HUES48 (cell line): Measurements from ENCODE around the gene EIF2S1.

Experiments
- H3K27ac ChIP-seq: one replicate; pipeline ENCODE4 v1.7.0; 2013; ENCODE audit warnings: low read depth, low read length, inconsistent platforms
- H3K27me3 ChIP-seq: 2 replicates; pipeline ENCODE4 v1.6.1; 2013; ENCODE audit warnings: mild to moderate bottlenecking, low read length; ENCODE audit not compliant: control insufficient read depth, insufficient read depth
- H3K36me3 ChIP-seq: 2 replicates; pipeline ENCODE4 v1.6.1; 2013; ENCODE audit warnings: low read length; ENCODE audit not compliant: control insufficient read depth, insufficient read depth
- H3K4me1 ChIP-seq: 2 replicates; pipeline ENCODE4 v1.6.1; 2013; ENCODE audit warnings: mild to moderate bottlenecking, low read length; ENCODE audit not compliant: control insufficient read depth, insufficient read depth
- H3K4me3 ChIP-seq: 2 replicates; pipeline ENCODE4 v1.5.1; 2013; ENCODE audit warnings: mild to moderate bottlenecking, low read depth, low read length
- H3K9ac ChIP-seq: 2 replicates; pipeline ENCODE4 v1.6.1; 2013; ENCODE audit warnings: mild to moderate bottlenecking, low read depth, low read length, moderate library complexity
- H3K9me3 ChIP-seq: 2 replicates; pipeline ENCODE4 v1.6.1; 2013; ENCODE audit warnings: low read length; ENCODE audit not compliant: control insufficient read depth, insufficient read depth

The EIF2S1 gene

DNA sequence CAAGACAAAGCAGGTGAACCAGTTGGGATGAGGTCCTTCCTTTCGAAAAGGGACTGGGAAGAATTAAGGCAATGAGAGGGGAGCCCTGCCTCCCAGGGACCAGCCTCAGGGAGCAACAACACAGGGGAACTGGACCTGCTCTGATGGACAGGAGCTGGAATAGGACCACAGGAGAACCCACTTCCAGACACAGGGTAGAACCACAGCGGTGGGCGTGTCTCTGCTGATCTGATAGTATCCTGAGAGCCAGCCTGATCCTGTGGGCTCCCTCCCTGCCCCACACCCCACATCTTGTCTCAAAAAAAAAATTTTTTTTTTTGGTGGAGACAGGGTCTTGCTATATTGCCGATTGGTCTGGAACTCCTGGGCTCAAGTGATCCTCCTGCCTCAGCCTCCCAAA, 65.5 kb downstream of the EIF2S1 start:
- peaks cover 5% of the 10 kb centered on the region; the same call in 1 of the 2 replicates for H3K4me1 ChIP-seq
- H3K27me3 ChIP-seq: no peaks in the 10 kb centered on the region
- H3K9ac ChIP-seq: no peak overlapping the region
- no peaks in the 10 kb centered on the region for H3K9me3 ChIP-seq
- no peak overlapping the region for H3K27ac ChIP-seq
- H3K4me3 ChIP-seq: no peak overlapping the region
- H3K36me3 ChIP-seq: no peaks in the 10 kb centered on the region

DNA sequence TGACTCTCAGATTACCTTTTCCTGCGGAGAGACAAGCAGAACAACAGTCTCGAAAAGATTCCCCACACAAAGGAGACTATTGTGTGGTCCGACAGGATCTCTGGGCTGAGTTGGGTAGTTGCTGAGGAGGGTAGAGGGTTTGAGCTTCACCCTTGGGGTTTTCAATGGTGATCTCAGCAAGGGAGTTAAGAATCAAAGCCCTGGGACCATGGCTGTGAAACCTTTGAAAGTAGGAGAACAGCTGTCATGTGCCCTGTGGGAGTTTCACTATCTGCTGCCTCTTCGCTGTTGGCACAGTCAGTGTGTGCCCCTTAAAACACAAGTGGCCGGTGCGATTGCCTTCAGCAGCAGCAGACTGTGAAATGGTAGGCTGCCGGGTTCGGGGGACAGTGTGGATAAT, 66.0 kb downstream of the EIF2S1 start:
- H3K4me3 ChIP-seq: no peak overlapping the region
- no peaks in the 10 kb centered on the region for H3K9me3 ChIP-seq
- no peak overlapping the region for H3K9ac ChIP-seq
- no peak overlapping the region for H3K27ac ChIP-seq
- H3K4me1 ChIP-seq: peaks cover 5% of the 10 kb centered on the region; the same call in 1 of the 2 replicates
- no peaks in the 10 kb centered on the region for H3K36me3 ChIP-seq
- H3K27me3 ChIP-seq: no peaks in the 10 kb centered on the region

DNA sequence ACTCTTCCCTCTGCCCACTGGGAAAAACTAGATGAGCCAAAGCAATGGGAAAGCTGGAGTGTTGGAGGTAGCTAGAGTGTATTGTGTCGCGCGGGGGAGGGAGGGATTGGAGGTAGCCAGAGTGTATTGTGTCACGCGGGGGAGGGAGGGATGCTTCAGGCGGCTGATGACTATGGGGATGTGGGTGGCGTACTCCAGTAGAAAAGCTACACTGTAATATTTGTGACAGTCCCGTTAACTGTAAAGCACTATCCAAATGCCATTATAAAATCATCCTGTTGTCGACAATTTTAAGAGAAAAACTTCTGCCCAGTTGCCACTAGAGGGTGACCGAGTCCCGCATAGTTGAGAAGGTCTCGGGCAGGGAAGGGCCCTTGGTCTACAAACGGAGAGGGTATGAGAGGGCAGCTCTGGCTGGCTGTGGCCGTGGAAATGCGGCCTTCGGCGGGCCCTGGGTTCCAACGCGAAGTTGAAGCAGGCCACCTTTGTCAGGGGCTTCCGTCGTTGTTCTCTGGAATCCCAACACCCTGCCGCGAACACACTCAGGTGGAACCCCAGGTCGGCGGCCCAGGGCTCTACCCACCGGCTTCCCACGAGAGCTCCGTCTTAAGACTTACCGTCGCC, 67.0 kb downstream of the EIF2S1 start:
- no peaks in the 10 kb centered on the region for H3K27me3 ChIP-seq
- H3K9me3 ChIP-seq: no peaks in the 10 kb centered on the region
- H3K36me3 ChIP-seq: no peaks in the 10 kb centered on the region
- no peak overlapping the region for H3K27ac ChIP-seq
- peaks cover 5% of the 10 kb centered on the region; the same call in 1 of the 2 replicates for H3K4me1 ChIP-seq
- no peak overlapping the region for H3K9ac ChIP-seq
- H3K4me3 ChIP-seq: no peak overlapping the region

DNA sequence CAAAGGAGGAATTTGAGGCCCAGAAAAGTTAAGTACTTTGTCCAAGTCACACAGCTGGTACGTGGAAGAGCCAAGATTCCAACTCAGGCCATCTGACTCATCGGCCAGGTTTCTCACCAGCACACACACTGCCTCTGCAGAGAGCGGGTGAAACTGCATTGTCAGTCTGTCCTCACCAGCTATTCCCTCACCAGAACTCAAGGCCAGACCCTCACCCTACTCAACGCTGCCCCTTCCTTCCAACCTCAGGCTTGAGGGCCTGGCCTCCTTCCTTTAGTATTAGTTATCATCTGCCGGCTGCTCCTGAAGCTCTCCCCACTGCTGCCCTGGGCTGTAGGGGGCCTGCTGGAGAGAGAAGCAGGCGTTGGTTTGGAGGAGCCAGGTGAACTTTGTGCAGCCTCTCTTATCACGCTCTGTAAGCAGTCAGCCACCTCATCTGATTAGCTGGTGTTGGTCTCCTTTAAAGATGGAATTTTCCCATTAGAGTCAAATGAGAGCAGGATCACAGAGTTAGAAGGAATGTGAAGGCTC, 68.4 kb downstream of the EIF2S1 start:
- Histone ChIP-seq H3K4me3 (no peak overlapping the region), H3K27me3 (no peaks in the 10 kb centered on the region), H3K27ac (no peak overlapping the region), H3K36me3 (no peaks in the 10 kb centered on the region), H3K9me3 (no peaks in the 10 kb centered on the region), H3K9ac (no peak overlapping the region), H3K4me1 (peaks cover 5% of the 10 kb centered on the region; the same call in 1 of the 2 replicates)

DNA sequence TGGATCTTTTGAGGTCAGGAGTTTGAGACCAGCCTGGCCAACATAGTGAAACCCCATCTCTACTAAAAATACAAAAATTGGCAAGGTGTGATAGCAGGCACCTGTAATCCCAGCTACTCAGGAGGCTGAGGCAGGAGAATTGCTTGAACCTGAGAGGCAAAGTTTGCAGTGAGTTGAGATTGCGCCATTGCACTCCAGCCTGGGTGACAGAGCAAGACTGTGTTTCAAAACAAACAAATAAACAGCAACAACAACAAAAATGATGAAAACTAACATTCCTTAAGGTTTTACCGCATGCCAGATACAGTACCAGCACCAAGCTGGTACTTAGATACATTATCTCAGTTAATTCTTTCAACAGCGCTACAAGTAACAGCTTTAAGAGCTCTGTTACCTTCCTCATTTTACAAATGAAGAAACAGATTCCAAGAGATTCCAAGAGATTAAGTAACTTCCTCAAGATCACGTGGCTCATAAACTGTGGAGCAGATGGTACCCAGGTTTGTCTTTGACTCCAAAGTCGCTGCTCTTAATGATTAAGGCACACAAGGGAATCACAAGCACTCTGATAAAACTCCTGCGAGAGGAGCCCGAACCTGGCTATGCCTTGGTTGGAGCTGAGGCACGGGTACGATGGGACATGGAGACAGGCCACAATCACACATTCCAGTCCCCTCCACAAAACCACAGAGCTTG, 69.5 kb downstream of the EIF2S1 start:
- H3K27me3 ChIP-seq: no peaks in the 10 kb centered on the region
- H3K4me3 ChIP-seq: no peak overlapping the region
- no peak overlapping the region for H3K27ac ChIP-seq
- no peaks in the 10 kb centered on the region for H3K9me3 ChIP-seq
- H3K9ac ChIP-seq: no peak overlapping the region
- H3K36me3 ChIP-seq: no peaks in the 10 kb centered on the region
- H3K4me1 ChIP-seq: peaks cover 5% of the 10 kb centered on the region; the same call in 1 of the 2 replicates

GRCh38 chr14:67432050-67432564, 72.0 kb downstream of the EIF2S1 start:
- Histone ChIP-seq H3K36me3 (no peaks in the 10 kb centered on the region), H3K4me1 (peaks cover 5% of the 10 kb centered on the region; the same call in 1 of the 2 replicates), H3K27me3 (no peaks in the 10 kb centered on the region), H3K9me3 (no peaks in the 10 kb centered on the region), H3K4me3 (no peak overlapping the region), H3K27ac (no peak overlapping the region), H3K9ac (no peak overlapping the region)

DNA sequence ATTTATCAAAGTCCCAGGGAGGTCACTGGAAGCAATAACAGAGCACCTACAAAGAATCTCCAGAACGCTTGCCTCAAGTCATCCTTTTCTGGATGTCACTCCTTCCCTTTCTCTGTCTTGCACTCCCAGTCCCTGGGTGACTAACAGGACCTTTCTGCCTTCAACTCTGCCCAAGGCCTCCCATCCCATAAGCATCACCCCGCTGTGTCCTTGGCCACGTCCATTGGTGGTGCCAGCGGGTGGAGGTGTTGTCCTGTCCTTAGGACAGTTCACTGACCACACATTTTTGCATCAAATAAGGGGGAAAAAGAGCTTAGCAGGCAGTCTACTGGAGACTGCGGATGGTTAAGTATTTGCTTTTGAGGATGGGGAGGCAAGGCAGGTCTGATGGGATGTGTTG, 75.5 kb downstream of the EIF2S1 start:
- Histone ChIP-seq H3K27me3 (no peaks in the 10 kb centered on the region), H3K4me1 (no peaks in the 10 kb centered on the region), H3K36me3 (no peaks in the 10 kb centered on the region), H3K27ac (no peak overlapping the region), H3K9me3 (no peaks in the 10 kb centered on the region), H3K9ac (no peak overlapping the region), H3K4me3 (no peak overlapping the region)
